GM18526 (cell line): ENCODE results near the gene MMP15.

Experiments used
- POLR2A ChIP-seq: IDR thresholded peaks from 3 replicates; pipeline ENCODE4 v1.6.1; 2011; ENCODE audit not compliant: insufficient read length; ENCODE audit errors: extremely low read depth

The MMP15 gene

GRCh38 chr16:58063377-58064076 lies 38.0 kb downstream of the MMP15 start:
- no peak for TF ChIP-seq POLR2A

- TF ChIP-seq POLR2A = no peak
Observed at GRCh38 chr16:58070585-58070984, 45.0 kb downstream of the MMP15 start.

GRCh38 chr16:58074657-58075056 lies 49.1 kb downstream of the MMP15 start:
- TF ChIP-seq POLR2A = no peak

- TF ChIP-seq POLR2A = no peak
Observed at GRCh38 chr16:58076514-58076913, 51.0 kb downstream of the MMP15 start.

- no peak for TF ChIP-seq POLR2A
Observed at GRCh38 chr16:58077796-58078195, 52.2 kb downstream of the MMP15 start.

GRCh38 chr16:58082381-58082780 lies 56.8 kb downstream of the MMP15 start:
- no peak for TF ChIP-seq POLR2A

- TF ChIP-seq POLR2A = no peak
Observed at GRCh38 chr16:58084635-58085034, 59.1 kb downstream of the MMP15 start.

- no peak for TF ChIP-seq POLR2A
Observed at GRCh38 chr16:58085171-58085570, 59.6 kb downstream of the MMP15 start.

- TF ChIP-seq POLR2A = no peak
Observed at GRCh38 chr16:58085584-58086251, 60.2 kb downstream of the MMP15 start.

GRCh38 chr16:58086381-58087208 lies 61.0 kb downstream of the MMP15 start:
- TF ChIP-seq POLR2A = no peak

GRCh38 chr16:58087209-58087913 lies 61.8 kb downstream of the MMP15 start:
- no peak for TF ChIP-seq POLR2A

GRCh38 chr16:58088091-58088490 lies 62.5 kb downstream of the MMP15 start:
- TF ChIP-seq POLR2A = no peak

GRCh38 chr16:58094026-58094425 lies 68.5 kb downstream of the MMP15 start:
- TF ChIP-seq POLR2A = no peak

- TF ChIP-seq POLR2A = no peak
Observed at GRCh38 chr16:58094791-58095574, 69.4 kb downstream of the MMP15 start.

GRCh38 chr16:58096249-58096648 lies 70.7 kb downstream of the MMP15 start:
- TF ChIP-seq POLR2A = no peak
